Ishikawa (cell line): Measurements from ENCODE around the gene ANGPTL7.

ENCODE experiments used
- CEBPB ChIP-seq: IDR thresholded peaks from 2 replicates; pipeline ENCODE4 v1.6.1; 2012
- CREB1 ChIP-seq: IDR thresholded peaks from 2 replicates; pipeline ENCODE4 v1.6.1; 2012; ENCODE audit warnings: low read depth
- EGR1 ChIP-seq: IDR thresholded peaks from 2 replicates; pipeline ENCODE4 v1.6.1; 2012
- EP300 ChIP-seq: IDR thresholded peaks from 2 replicates; pipeline ENCODE4 v1.6.1; 2012; ENCODE audit warnings: borderline replicate concordance
- FOXM1 ChIP-seq: IDR thresholded peaks from 2 replicates; pipeline ENCODE4 v1.6.1; 2012; ENCODE audit warnings: low read depth, borderline replicate concordance
- NFIC ChIP-seq: IDR thresholded peaks from 2 replicates; pipeline ENCODE4 v1.6.1; 2012
- RAD21 ChIP-seq: IDR thresholded peaks from 2 replicates; pipeline ENCODE4 v1.6.1; 2012; ENCODE audit warnings: low read depth
- TAF1 ChIP-seq: IDR thresholded peaks from 2 replicates; pipeline ENCODE4 v1.6.1; 2012; ENCODE audit warnings: low read depth, mild to moderate bottlenecking
- TCF12 ChIP-seq: IDR thresholded peaks from 2 replicates; pipeline ENCODE4 v1.6.1; 2012; ENCODE audit warnings: low read depth
- TEAD4 ChIP-seq: IDR thresholded peaks from 2 replicates; pipeline ENCODE4 v1.6.1; 2012
- YY1 ChIP-seq: IDR thresholded peaks from 2 replicates; pipeline ENCODE4 v1.6.1; 2012; ENCODE audit warnings: low read depth
- ZBTB7A ChIP-seq: IDR thresholded peaks from 2 replicates; pipeline ENCODE4 v1.6.1; 2012; ENCODE audit warnings: low read depth
- TF ChIP-seq, protein P1 (sequence below): IDR thresholded peaks from 2 replicates; pipeline ENCODE4 v1.6.1; 2012
- TF ChIP-seq, protein P2 (sequence below): IDR thresholded peaks from 2 replicates; pipeline ENCODE4 v1.6.1; 2012; ENCODE audit warnings: low read depth, mild to moderate bottlenecking
- TF ChIP-seq, protein P3 (sequence below): IDR thresholded peaks from 2 replicates; pipeline ENCODE4 v1.6.1; 2012

Gene ANGPTL7

DNA sequence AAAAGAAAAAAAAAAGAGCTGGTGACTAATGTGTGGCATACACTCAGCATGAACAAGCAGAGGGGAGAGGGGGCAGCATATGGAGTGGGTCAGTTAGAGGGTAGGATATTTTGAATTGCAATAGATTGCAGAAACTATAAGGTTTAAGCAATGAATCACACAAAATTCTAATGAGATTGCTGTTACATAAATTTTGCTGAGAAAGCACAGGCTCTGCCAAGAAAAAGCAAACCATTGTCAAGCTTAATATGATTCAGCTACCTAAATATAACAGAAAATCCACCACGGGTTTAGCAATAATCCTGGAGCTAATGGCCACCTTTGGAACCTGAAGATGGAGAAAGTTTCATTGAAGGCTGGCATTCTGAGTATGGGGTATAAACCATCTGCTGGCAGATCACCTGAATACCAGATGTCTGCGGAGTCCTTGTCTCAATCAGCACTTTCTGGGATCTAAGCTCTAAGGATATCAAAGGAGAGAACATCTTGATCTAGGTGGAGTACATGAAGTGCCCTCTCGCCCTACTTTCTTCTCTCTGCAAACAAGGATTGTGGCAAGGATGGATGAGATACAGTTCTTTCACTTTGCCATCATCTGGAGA lies 30.3 kb upstream of the ANGPTL7 start:
- TF ChIP-seq CEBPB (no peak), ZBTB7A (no peak), YY1 (no peak), EP300 (no peak), TAF1 (no peak), TEAD4 (no peak), RAD21 (no peak), CREB1 (no peak), TCF12 (no peak), FOXM1 (no peak), NFIC (no peak), EGR1 (no peak)
- TF ChIP-seq, protein P1, sequence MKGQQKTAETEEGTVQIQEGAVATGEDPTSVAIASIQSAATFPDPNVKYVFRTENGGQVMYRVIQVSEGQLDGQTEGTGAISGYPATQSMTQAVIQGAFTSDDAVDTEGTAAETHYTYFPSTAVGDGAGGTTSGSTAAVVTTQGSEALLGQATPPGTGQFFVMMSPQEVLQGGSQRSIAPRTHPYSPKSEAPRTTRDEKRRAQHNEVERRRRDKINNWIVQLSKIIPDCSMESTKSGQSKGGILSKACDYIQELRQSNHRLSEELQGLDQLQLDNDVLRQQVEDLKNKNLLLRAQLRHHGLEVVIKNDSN = no peak
- TF ChIP-seq, protein P2, sequence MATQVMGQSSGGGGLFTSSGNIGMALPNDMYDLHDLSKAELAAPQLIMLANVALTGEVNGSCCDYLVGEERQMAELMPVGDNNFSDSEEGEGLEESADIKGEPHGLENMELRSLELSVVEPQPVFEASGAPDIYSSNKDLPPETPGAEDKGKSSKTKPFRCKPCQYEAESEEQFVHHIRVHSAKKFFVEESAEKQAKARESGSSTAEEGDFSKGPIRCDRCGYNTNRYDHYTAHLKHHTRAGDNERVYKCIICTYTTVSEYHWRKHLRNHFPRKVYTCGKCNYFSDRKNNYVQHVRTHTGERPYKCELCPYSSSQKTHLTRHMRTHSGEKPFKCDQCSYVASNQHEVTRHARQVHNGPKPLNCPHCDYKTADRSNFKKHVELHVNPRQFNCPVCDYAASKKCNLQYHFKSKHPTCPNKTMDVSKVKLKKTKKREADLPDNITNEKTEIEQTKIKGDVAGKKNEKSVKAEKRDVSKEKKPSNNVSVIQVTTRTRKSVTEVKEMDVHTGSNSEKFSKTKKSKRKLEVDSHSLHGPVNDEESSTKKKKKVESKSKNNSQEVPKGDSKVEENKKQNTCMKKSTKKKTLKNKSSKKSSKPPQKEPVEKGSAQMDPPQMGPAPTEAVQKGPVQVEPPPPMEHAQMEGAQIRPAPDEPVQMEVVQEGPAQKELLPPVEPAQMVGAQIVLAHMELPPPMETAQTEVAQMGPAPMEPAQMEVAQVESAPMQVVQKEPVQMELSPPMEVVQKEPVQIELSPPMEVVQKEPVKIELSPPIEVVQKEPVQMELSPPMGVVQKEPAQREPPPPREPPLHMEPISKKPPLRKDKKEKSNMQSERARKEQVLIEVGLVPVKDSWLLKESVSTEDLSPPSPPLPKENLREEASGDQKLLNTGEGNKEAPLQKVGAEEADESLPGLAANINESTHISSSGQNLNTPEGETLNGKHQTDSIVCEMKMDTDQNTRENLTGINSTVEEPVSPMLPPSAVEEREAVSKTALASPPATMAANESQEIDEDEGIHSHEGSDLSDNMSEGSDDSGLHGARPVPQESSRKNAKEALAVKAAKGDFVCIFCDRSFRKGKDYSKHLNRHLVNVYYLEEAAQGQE = no peak
- TF ChIP-seq, protein P3, sequence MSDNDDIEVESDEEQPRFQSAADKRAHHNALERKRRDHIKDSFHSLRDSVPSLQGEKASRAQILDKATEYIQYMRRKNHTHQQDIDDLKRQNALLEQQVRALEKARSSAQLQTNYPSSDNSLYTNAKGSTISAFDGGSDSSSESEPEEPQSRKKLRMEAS = no peak

DNA sequence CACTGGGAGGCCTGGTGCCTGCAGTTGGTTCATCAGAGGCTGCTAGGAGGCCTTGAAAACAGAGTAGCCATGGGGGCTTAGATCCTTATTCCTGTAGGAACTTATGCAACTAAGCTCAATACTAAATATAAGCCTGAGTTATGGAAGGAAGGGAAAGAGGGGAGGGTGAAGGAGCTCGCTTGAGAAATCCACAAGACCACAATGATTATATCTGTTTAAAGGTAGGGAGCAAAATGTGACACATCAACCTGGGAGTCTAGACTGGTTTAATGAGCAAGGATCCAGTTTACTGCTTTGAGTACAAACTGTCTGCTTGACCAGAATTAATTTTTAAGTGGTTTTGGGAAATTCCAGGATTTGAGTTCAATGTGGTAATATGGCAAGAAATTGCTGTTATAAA lies 20.4 kb upstream of the ANGPTL7 start:
- TF ChIP-seq TAF1 = no peak

DNA sequence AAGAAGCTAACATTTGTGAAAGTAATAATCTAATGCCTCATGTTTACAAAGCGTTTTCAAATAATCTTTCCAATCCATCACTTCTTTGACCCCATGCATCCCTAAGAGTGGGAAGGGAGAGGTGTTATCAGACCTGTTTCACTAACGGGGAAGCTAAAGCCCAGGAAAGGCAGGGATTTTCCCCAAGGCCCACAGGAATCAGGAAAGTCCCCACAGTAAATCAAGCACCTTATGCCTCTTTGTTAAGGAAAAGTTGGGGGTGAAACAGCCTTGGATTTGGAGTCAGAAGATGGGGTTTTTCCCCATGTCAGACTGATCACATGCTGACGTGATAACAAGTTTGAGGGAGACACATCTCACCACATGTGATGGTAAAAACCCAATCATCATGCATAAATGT lies 20.0 kb upstream of the ANGPTL7 start:
- no peak for TF ChIP-seq EGR1
- TF ChIP-seq TAF1 = no peak
- TF ChIP-seq RAD21 = no peak
- no peak for TF ChIP-seq NFIC
- TF ChIP-seq YY1 = no peak
- TF ChIP-seq TEAD4 = no peak
- TF ChIP-seq CREB1 = no peak

DNA sequence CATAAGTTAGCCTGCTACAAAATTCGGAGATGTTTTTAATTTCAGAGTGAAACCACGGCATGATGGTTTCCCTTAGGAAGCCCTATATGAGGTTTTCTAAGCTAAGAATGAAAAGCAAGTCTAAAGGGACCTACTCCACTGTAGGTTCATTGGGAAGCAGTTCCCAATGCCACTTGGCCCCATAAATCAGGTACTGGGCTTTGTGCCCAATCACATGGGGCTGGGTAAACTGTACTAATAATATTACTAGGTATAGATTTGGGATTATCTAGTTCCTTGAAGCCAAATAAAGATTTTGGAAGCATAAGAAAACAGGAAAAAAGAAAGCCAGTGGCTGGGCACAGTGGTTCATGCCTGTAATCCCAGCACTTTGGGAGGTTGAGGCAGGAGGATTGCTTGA lies 19.1 kb upstream of the ANGPTL7 start:
- TF ChIP-seq TAF1 (no peak), TEAD4 (no peak), EP300 (no peak), TCF12 (no peak), RAD21 (no peak), NFIC (no peak)
- TF ChIP-seq, protein P2 = no peak
- TF ChIP-seq, protein P3 = no peak

DNA sequence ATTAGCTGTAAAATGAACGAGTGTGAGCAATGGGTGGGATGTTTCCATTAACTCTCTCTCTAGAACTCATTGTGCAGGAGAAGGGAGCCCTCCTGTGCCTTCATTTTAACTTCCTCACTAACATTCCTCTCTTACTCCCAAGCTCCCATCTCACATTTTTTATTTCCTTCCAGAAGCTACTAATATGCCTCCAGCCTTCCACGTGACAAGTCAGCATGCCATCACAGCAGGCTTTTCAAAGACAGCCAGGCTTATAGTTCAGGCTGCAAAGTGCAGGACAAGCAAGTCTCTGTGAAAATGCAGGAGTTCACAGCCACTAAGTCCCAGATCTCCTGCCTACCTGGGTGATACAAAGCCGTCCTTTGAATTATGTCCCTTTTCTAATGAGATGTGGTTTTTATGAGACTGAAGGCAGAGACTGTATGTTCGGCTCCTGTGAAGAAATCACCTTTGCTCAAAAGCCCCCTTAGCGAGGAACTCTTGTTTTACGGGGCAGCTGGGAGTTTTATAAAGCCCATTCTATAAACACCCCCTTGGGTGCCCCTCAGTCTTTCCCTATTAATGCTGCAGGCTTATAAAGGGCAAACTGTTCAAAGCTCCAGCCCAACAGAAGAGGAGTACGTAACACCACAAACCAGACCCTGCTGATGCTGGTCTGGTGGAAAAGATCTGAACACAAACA lies 14.8 kb upstream of the ANGPTL7 start:
- TF ChIP-seq FOXM1 = no peak

DNA sequence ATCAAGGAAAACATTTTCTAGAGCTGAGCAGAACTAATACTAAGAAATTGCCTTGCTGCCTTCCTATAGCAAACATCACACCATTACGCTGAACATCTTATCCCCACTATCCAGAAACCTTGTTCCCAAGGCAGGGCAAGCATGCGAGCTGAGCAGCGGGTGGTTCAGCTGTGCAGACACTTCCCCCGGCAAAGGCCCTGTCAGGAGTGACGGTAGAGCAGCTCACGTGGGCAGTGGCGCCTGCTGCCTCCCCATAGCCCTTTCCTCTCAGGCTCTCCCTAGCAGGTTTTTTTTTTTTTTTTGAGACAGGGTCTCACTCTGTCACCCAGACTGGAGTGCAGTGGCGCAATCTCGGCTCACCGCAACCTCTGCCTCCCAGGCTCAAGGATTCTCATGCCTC lies 13.7 kb upstream of the ANGPTL7 start:
- TF ChIP-seq RAD21 = no peak
- TF ChIP-seq, protein P1 = no peak
- TF ChIP-seq CEBPB = no peak
- no peak for TF ChIP-seq EP300
- TF ChIP-seq EGR1 = no peak
- TF ChIP-seq TEAD4 = no peak
- TF ChIP-seq NFIC = no peak
- TF ChIP-seq, protein P2 = no peak
- no peak for TF ChIP-seq ZBTB7A
- no peak for TF ChIP-seq FOXM1
- no peak for TF ChIP-seq CREB1
- no peak for TF ChIP-seq TAF1
- TF ChIP-seq TCF12 = no peak
- TF ChIP-seq, protein P3 = no peak
